Measurements from ENCODE around the gene CAMK1D. TPM values are rescaled to one million over a fixed set of nuclear protein-coding genes. Genes with fewer than 3 reads are reported as not detected.

The CAMK1D gene
- total and polyA plus RNA-seq, 10 of the 15 experiments (the other 5 are each of a cell fraction or from before 2014, with no cell fraction given) = 2.1 to 35.5 (median 14.7) TPM

DNA sequence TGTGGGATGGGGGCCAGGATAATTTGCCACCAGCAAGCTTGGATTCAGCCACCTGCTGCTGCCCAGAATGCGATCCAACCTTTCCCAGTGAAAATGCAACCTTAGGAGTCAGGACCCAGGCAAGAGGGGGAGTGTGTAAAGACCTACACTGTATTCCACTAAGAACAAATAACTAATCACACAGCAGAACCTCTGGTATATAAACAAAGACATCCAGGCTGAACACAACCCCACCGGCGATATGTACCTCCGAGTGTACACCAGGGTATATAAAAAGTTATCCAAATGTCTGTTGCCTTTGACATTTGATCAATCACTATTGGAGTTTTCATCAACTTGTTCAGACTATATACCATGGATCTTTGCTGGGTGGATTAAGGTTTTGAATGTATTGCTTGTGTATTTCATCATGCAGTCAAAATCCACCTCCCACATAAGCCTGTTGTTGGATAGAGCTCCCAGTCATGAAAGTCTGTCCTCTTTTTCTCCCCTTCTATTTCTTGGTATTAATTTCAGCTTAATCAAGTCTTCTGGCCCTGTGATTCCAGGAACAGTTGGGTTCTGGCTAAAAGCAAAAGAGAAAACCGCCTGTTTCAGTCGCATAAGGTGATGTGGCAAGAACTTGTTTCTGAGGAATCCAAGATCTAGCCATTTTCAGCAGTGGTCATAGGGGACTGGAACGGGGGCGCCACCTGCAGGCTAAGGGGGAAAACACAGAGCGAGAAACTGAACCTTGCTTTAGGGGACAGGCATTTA is 361.4 kb downstream of the CAMK1D start (continued):
- TF ChIP-seq IRF4 (IDR thresholded peaks at IDR 0.05; ENCODE audit: low read depth, low read length) (peak; percentile 36; the same call in 1 of the 2 replicates), PAX8 (IDR thresholded peaks at IDR 0.05) (no peak), NFYA (IDR thresholded peaks at IDR 0.05; ENCODE audit: borderline replicate concordance, low read depth, low read length) (no peak), RB1 (IDR thresholded peaks at IDR 0.05; ENCODE audit: borderline replicate concordance) (no peak), BACH1 (IDR thresholded peaks at IDR 0.05; ENCODE audit: borderline replicate concordance) (no peak), SMC3 (IDR thresholded peaks at IDR 0.05; ENCODE audit: borderline replicate concordance, low read length) (peak; percentile 90), TCF12 (IDR thresholded peaks at IDR 0.05; ENCODE audit: low read depth, low read length) (no peak), IKZF1 (conservative IDR thresholded peaks at IDR 0.05) (no peak), MTA3 (IDR thresholded peaks at IDR 0.05; ENCODE audit: borderline replicate concordance, low read length) (no peak), YY1 (IDR thresholded peaks at IDR 0.05; ENCODE audit: low read depth, low read length) (peak; percentile 87), MEF2A (IDR thresholded peaks at IDR 0.05; ENCODE audit: insufficient read depth, low read depth, low read length) (no peak), NFIC (IDR thresholded peaks at IDR 0.05; ENCODE audit: low read depth, low read length) (no peak), NFXL1 (IDR thresholded peaks at IDR 0.05; ENCODE audit: borderline replicate concordance) (no peak), ZNF384 (IDR thresholded peaks at IDR 0.05; ENCODE audit: borderline replicate concordance, low read depth, low read length) (no peak), GATAD2B (conservative IDR thresholded peaks at IDR 0.05; ENCODE audit: low read depth) (no peak), SMAD5 (IDR thresholded peaks at IDR 0.05; ENCODE audit: low read depth) (no peak), RAD21 (IDR thresholded peaks at IDR 0.05; ENCODE audit: insufficient read depth, low read depth, low read length) (peak; percentile 97), BMI1 (IDR thresholded peaks at IDR 0.05; ENCODE audit: borderline replicate concordance) (no peak)
- TF ChIP-seq, protein P1, sequence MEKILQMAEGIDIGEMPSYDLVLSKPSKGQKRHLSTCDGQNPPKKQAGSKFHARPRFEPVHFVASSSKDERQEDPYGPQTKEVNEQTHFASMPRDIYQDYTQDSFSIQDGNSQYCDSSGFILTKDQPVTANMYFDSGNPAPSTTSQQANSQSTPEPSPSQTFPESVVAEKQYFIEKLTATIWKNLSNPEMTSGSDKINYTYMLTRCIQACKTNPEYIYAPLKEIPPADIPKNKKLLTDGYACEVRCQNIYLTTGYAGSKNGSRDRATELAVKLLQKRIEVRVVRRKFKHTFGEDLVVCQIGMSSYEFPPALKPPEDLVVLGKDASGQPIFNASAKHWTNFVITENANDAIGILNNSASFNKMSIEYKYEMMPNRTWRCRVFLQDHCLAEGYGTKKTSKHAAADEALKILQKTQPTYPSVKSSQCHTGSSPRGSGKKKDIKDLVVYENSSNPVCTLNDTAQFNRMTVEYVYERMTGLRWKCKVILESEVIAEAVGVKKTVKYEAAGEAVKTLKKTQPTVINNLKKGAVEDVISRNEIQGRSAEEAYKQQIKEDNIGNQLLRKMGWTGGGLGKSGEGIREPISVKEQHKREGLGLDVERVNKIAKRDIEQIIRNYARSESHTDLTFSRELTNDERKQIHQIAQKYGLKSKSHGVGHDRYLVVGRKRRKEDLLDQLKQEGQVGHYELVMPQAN (conservative IDR thresholded peaks at IDR 0.05) = no peak
- TF ChIP-seq, protein P2, sequence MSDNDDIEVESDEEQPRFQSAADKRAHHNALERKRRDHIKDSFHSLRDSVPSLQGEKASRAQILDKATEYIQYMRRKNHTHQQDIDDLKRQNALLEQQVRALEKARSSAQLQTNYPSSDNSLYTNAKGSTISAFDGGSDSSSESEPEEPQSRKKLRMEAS (IDR thresholded peaks at IDR 0.05; ENCODE audit: low read depth, low read length) = no peak
- TF ChIP-seq, protein P3, sequence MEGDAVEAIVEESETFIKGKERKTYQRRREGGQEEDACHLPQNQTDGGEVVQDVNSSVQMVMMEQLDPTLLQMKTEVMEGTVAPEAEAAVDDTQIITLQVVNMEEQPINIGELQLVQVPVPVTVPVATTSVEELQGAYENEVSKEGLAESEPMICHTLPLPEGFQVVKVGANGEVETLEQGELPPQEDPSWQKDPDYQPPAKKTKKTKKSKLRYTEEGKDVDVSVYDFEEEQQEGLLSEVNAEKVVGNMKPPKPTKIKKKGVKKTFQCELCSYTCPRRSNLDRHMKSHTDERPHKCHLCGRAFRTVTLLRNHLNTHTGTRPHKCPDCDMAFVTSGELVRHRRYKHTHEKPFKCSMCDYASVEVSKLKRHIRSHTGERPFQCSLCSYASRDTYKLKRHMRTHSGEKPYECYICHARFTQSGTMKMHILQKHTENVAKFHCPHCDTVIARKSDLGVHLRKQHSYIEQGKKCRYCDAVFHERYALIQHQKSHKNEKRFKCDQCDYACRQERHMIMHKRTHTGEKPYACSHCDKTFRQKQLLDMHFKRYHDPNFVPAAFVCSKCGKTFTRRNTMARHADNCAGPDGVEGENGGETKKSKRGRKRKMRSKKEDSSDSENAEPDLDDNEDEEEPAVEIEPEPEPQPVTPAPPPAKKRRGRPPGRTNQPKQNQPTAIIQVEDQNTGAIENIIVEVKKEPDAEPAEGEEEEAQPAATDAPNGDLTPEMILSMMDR (IDR thresholded peaks at IDR 0.05 in 2 of 3, conservative IDR thresholded peaks at IDR 0.05 in 1 of 3; ENCODE audit: control insufficient read depth in 2 of 3, extremely low read depth in 1 of 3, insufficient read depth in 1 of 3, low read depth in 3 of 3, low read length in 3 of 3) = peak; percentile 93 to 97 (median 94)
- TF ChIP-seq, protein P4, sequence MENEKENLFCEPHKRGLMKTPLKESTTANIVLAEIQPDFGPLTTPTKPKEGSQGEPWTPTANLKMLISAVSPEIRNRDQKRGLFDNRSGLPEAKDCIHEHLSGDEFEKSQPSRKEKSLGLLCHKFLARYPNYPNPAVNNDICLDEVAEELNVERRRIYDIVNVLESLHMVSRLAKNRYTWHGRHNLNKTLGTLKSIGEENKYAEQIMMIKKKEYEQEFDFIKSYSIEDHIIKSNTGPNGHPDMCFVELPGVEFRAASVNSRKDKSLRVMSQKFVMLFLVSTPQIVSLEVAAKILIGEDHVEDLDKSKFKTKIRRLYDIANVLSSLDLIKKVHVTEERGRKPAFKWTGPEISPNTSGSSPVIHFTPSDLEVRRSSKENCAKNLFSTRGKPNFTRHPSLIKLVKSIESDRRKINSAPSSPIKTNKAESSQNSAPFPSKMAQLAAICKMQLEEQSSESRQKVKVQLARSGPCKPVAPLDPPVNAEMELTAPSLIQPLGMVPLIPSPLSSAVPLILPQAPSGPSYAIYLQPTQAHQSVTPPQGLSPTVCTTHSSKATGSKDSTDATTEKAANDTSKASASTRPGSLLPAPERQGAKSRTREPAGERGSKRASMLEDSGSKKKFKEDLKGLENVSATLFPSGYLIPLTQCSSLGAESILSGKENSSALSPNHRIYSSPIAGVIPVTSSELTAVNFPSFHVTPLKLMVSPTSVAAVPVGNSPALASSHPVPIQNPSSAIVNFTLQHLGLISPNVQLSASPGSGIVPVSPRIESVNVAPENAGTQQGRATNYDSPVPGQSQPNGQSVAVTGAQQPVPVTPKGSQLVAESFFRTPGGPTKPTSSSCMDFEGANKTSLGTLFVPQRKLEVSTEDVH (IDR thresholded peaks at IDR 0.05; ENCODE audit: low read depth, partially characterized antibody) = no peak
- TF ChIP-seq, protein P5, sequence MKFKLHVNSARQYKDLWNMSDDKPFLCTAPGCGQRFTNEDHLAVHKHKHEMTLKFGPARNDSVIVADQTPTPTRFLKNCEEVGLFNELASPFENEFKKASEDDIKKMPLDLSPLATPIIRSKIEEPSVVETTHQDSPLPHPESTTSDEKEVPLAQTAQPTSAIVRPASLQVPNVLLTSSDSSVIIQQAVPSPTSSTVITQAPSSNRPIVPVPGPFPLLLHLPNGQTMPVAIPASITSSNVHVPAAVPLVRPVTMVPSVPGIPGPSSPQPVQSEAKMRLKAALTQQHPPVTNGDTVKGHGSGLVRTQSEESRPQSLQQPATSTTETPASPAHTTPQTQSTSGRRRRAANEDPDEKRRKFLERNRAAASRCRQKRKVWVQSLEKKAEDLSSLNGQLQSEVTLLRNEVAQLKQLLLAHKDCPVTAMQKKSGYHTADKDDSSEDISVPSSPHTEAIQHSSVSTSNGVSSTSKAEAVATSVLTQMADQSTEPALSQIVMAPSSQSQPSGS (IDR thresholded peaks at IDR 0.05; ENCODE audit: low read length) = no peak

Measured in GM12878 (cell line).